ENCODE results near the gene DLG3. TPM values are rescaled to one million over a fixed set of nuclear protein-coding genes. Genes with fewer than 3 reads are reported as not detected.

DLG3 gene
- total and polyA plus RNA-seq, 11 donors: 6.1 to 14.8 (median 9.6) TPM

- Histone ChIP-seq H3K4me1 (peaks cover 0 to 15% (median 2%) of the 10 kb centered on the region in 12 donors), H3K27ac (peak overlapping the region in 3 of 12 donors; percentile 73 to 87 (median 83)), H3K27me3 (peaks cover 0 to 30% (median 0%) of the 10 kb centered on the region in 9 donors), H3K4me3 (peak overlapping the region in 5 of 12 donors; percentile 57 to 69 (median 62)), H3K9me3 (no peaks in the 10 kb centered on the region), H3K36me3 (no peaks in the 10 kb centered on the region)
- no peak for ATAC-seq
- no peak for DNase-seq
- WGBS, 4 donors: 41 to 52% (median 46%) methylated on average over 2 of the region's 2 CpGs
- TF ChIP-seq CTCF (IDR thresholded peaks at IDR 0.05): no peak
- TF ChIP-seq POLR2A (IDR thresholded peaks at IDR 0.05): no peak
- intact Hi-C loops (cut with DNase I): loop anchor here in 5 of 10 donors (2.0 to 10.0 kb wide), 4 partner anchors 21 to 209 kb away; no protein-coding TSS in a partner anchor
Measured at GRCh38 chrX:70456256-70456655, 11.6 kb downstream of the DLG3 start.

- no peak for DNase-seq
- no peak overlapping the region for H3K4me3 ChIP-seq
- H3K9me3 ChIP-seq: no peaks in the 10 kb centered on the region
- intact Hi-C loops (cut with DNase I): loop anchor here in 1 of 10 donors (5.0 kb wide), 1 partner anchor 81 kb away; no protein-coding TSS in a partner anchor
- H3K4me1 ChIP-seq: peaks cover 0 to 4% (median 0%) of the 10 kb centered on the region in 12 donors
- H3K27ac ChIP-seq: no peak overlapping the region
- TF ChIP-seq POLR2A (IDR thresholded peaks at IDR 0.05) (no peak), CTCF (IDR thresholded peaks at IDR 0.05) (no peak)
- H3K36me3 ChIP-seq: no peaks in the 10 kb centered on the region
- WGBS, 4 donors: 80 to 100% (median 90%) methylated on average over 2 of the region's 2 CpGs
- H3K27me3 ChIP-seq: peaks cover 0 to 15% (median 0%) of the 10 kb centered on the region in 9 donors
- ATAC-seq: no peak
Measured at GRCh38 chrX:70461026-70461425, 16.4 kb downstream of the DLG3 start.

- intact Hi-C loops (cut with DNase I): loop anchor here in 1 of 10 donors (5.0 kb wide), 1 partner anchor 78 kb away; no protein-coding TSS in a partner anchor
- H3K36me3 ChIP-seq: no peaks in the 10 kb centered on the region
Measured at GRCh38 chrX:70464051-70464450, 19.4 kb downstream of the DLG3 start.

GRCh38 chrX:70466968-70467367 is 22.3 kb downstream of the DLG3 start:
- intact Hi-C loops (cut with DNase I): no loop called here
- Histone ChIP-seq H3K9me3 (no peaks in the 10 kb centered on the region), H3K27ac (no peak overlapping the region), H3K4me1 (peaks cover 0 to 6% (median 0%) of the 10 kb centered on the region in 12 donors), H3K27me3 (peaks cover 0 to 4% (median 0%) of the 10 kb centered on the region in 9 donors), H3K4me3 (no peak overlapping the region), H3K36me3 (no peaks in the 10 kb centered on the region)
- TF ChIP-seq CTCF (IDR thresholded peaks at IDR 0.05) (no peak), POLR2A (IDR thresholded peaks at IDR 0.05) (no peak)
- ATAC-seq (no peak), DNase-seq (no peak)

More at GRCh38 chrX:70464051-70464450, 19.4 kb downstream of the DLG3 start:
- H3K27me3 ChIP-seq: no peaks in the 10 kb centered on the region
- DNase-seq: no peak
- no peaks in the 10 kb centered on the region for H3K4me1 ChIP-seq
- H3K4me3 ChIP-seq: no peak overlapping the region
- no peak overlapping the region for H3K27ac ChIP-seq
- H3K9me3 ChIP-seq: no peaks in the 10 kb centered on the region
- no peak for TF ChIP-seq POLR2A (IDR thresholded peaks at IDR 0.05)
- TF ChIP-seq CTCF (IDR thresholded peaks at IDR 0.05): no peak
- no peak for ATAC-seq

All from heart left ventricle (tissue), 16 donors.